SK-N-SH (cell line): Measurements from ENCODE around the gene SYTL4. TPM values are rescaled to one million over a fixed set of nuclear protein-coding genes. Genes with fewer than 3 reads are reported as not detected.

Source experiments
- CTCF ChIA-PET: fragments of 300-600, 350-600 bp; formaldehyde crosslinking; extraction: SDS; loops from one replicate; lab custom pipeline; 2021; lab: Yijun Ruan, JAX
- POLR2A ChIA-PET: fragments of 350-600 bp; sonication (Branson Sonifier 250); formaldehyde crosslinking; extraction: SDS; loops from one replicate; lab custom pipeline; 2020; ENCODE audit warnings: antibody characterized with exemption, inconsistent platforms; lab: Yijun Ruan, JAX
- DNase-seq: peaks from one replicate; pipeline ENCODE4 v3.0.0; 2012
- H2AFZ ChIP-seq: fragments of 200-600 bp; sonication (generic); 2 replicates; pipeline ENCODE4 v1.8.1; 2016; ENCODE audit warnings: antibody characterized with exemption, mild to moderate bottlenecking, low read depth
- H3F3A ChIP-seq: fragments of 200-600 bp; sonication (generic); replicated peaks from 2 replicates; pipeline ENCODE3; 2016; ENCODE audit warnings: antibody characterized with exemption, mild to moderate bottlenecking; ENCODE audit not compliant: insufficient read depth
- H3K27ac ChIP-seq, 2 experiments: fragments of 200-500 bp in 1 of 2; fragments of 200-600 bp in 1 of 2; sonication (Bioruptor generic) in 1 of 2; sonication (generic), shearing (Covaris generic) in 1 of 2; 2 replicates each; pipeline versions ENCODE4 v1.5.1 to v1.6.1; 2014 to 2016; ENCODE audit warnings: low read depth in 2 of 2, inconsistent platforms in 1 of 2, low read length in 1 of 2, mild to moderate bottlenecking in 1 of 2, mixed read lengths in 1 of 2
- H3K27me3 ChIP-seq: fragments of 200-600 bp; sonication (generic), shearing (Covaris generic); 2 replicates; pipeline ENCODE4 v1.6.1; 2016; ENCODE audit warnings: mixed run types; ENCODE audit not compliant: insufficient read depth
- H3K36me3 ChIP-seq, 2 experiments: fragments of 200-500 bp in 1 of 2; fragments of 200-600 bp in 1 of 2; sonication (Bioruptor generic) in 1 of 2; sonication (generic) in 1 of 2; replicated peaks in 1 of 2; 2 replicates each; pipeline versions ENCODE3 to v1.5.1; 2014 to 2016; ENCODE audit warnings: low read length in 1 of 2, mild to moderate bottlenecking in 1 of 2; ENCODE audit not compliant: insufficient read depth in 2 of 2, control insufficient read depth in 1 of 2
- H3K4me1 ChIP-seq, 2 experiments: fragments of 200-500 bp in 1 of 2; fragments of 200-600 bp in 1 of 2; sonication (Bioruptor generic) in 1 of 2; sonication (generic), shearing (Covaris generic) in 1 of 2; 2 replicates each; pipeline versions ENCODE4 v1.5.1 to v1.6.1; 2014 to 2016; ENCODE audit warnings: low read depth in 1 of 2, low read length in 1 of 2, mixed run types in 1 of 2; ENCODE audit not compliant: insufficient read depth in 2 of 2, control insufficient read depth in 1 of 2
- H3K4me2 ChIP-seq: fragments of 200-600 bp; sonication (generic), shearing (Covaris generic); 2 replicates; pipeline ENCODE4 v1.6.1; 2017; ENCODE audit warnings: mixed run types
- H3K4me3 ChIP-seq, 2 experiments: fragments of 200-500 bp in 1 of 2; fragments of 200-600 bp in 1 of 2; sonication (Bioruptor generic) in 1 of 2; sonication (generic), shearing (Covaris generic) in 1 of 2; 2 replicates each; pipeline versions ENCODE4 v1.5.1 to v1.8.1; 2014 to 2016; ENCODE audit warnings: low read depth in 2 of 2, inconsistent platforms in 1 of 2, low read length in 1 of 2, mild to moderate bottlenecking in 1 of 2, mixed read lengths in 1 of 2, moderate library complexity in 1 of 2
- H3K79me2 ChIP-seq: fragments of 200-600 bp; sonication (generic); 2 replicates; pipeline ENCODE4 v1.8.1; 2017; ENCODE audit warnings: mild to moderate bottlenecking; ENCODE audit not compliant: insufficient read depth
- H3K9ac ChIP-seq: fragments of 200-600 bp; sonication (generic); 2 replicates; pipeline ENCODE4 v1.6.1; 2017; ENCODE audit warnings: mixed run types
- H3K9me2 ChIP-seq: fragments of 200-600 bp; sonication (generic); 2 replicates; pipeline ENCODE4 v1.6.1; 2017; ENCODE audit warnings: mixed run types
- H3K9me3 ChIP-seq: fragments of 200-600 bp; sonication (generic); 2 replicates; pipeline ENCODE4 v1.6.1; 2017; ENCODE audit warnings: mixed run types, mild to moderate bottlenecking, moderate library complexity
- H4K20me1 ChIP-seq: fragments of 200-600 bp; sonication (generic); 2 replicates; pipeline ENCODE4 v1.6.1; 2017; ENCODE audit warnings: mild to moderate bottlenecking, mixed run types; ENCODE audit not compliant: insufficient read depth
- EZH2phosphoT487 ChIP-seq: fragments of 200-600 bp; sonication (generic); IDR thresholded peaks from 2 replicates; pipeline ENCODE4 v1.6.1; 2017; ENCODE audit warnings: low read depth, mixed run types, mild to moderate bottlenecking, antibody characterized with exemption, moderate library complexity, borderline replicate concordance
- FOSL2 ChIP-seq: IDR thresholded peaks from 2 replicates; pipeline ENCODE4 v1.4.0; 2012; ENCODE audit warnings: low read depth, mild to moderate bottlenecking, moderate library complexity, borderline replicate concordance
- GATA2 ChIP-seq: sonication (generic); formaldehyde crosslinking; IDR thresholded peaks from 2 replicates; pipeline ENCODE4 v1.5.0; 2020; ENCODE audit warnings: mild to moderate bottlenecking, missing genetic modification reagents
- MEF2A ChIP-seq: IDR thresholded peaks from 2 replicates; pipeline ENCODE4 v1.4.0; 2012; ENCODE audit warnings: low read depth, borderline replicate concordance
- MXI1 ChIP-seq: IDR thresholded peaks from 2 replicates; pipeline ENCODE4 v1.6.1; 2012; ENCODE audit warnings: mild to moderate bottlenecking, low read depth, low read length, improper control_type of control experiment
- NRF1 ChIP-seq: IDR thresholded peaks from 2 replicates; pipeline ENCODE4 v1.6.1; 2012; ENCODE audit warnings: low read depth, mild to moderate bottlenecking, low read length
- RAD21 ChIP-seq: IDR thresholded peaks from 2 replicates; pipeline ENCODE4 v1.6.1; 2012; ENCODE audit warnings: mild to moderate bottlenecking, low read length
- RFX5 ChIP-seq: IDR thresholded peaks from 2 replicates; pipeline ENCODE4 v1.6.1; 2012; ENCODE audit warnings: mild to moderate bottlenecking, improper control_type of control experiment, low read length
- SMC3 ChIP-seq: IDR thresholded peaks from 2 replicates; pipeline ENCODE4 v1.6.1; 2012; ENCODE audit warnings: low read depth, low read length, improper control_type of control experiment
- WGBS: methylation state at CpG from one replicate; pipeline ENCODE4 v1.1.6; 2017; ENCODE audit warnings: low lambda C conversion rate; 5-methylcytosine and 5-hydroxymethylcytosine counted together
- polyA plus RNA-seq, 3 experiments: library from polyadenylated mRNA; depleted of rRNA; stranded (reverse); fragments of >200 nt; gene quantifications; 2 replicates each; pipeline ENCODE4 v1.2.3, GENCODE V29; 2012
- TF ChIP-seq, protein P1 (sequence below): fragments of 200-600 bp; sonication (generic); IDR thresholded peaks from 2 replicates; pipeline ENCODE4 v1.6.1; 2017; ENCODE audit warnings: antibody characterized with exemption, mild to moderate bottlenecking, moderate library complexity

The SYTL4 gene
- polyA plus RNA-seq, 1 of the 3 experiments (the other 2 are of a cell fraction), result 2.3 TPM

DNA sequence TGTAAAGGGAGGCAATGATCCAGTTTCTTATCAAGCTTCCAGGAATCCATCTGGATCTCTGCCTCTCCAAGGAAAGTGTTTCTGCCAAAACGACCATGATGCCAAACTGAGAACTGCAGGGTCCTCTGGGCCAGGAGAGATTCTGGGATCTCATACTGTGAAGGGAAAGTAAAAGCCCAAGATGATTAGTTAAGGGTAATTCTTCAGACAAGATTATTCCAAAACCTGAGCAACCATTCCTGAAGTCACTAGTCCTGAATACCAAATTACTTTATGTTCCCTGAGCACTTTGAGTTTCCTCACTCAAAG is 46.0 kb downstream of the SYTL4 start:
- H3K4me1 ChIP-seq, result no peaks in the 10 kb centered on the region
- CTCF ChIA-PET, result interaction anchor here (0.6 to 9.7 kb wide), 21 partner anchors 10 to 176 kb away, joined by 3 to 211 read pairs (median 4); partner anchors contain the start of gene SYTL4

GRCh38 chrX:100685284-100685996 is 46.5 kb downstream of the SYTL4 start:
- ChIA-PET POLR2A (no interaction called here), CTCF (interaction anchor here (0.6 to 9.7 kb wide), 31 partner anchors 10 to 602 kb away, joined by 3 to 211 read pairs (median 3); partner anchors contain the start of gene SYTL4)
- Histone ChIP-seq H3K9ac (no peak overlapping the region), H3K36me3 (no peaks in the 10 kb centered on the region), H3K79me2 (no peaks in the 10 kb centered on the region), H3K27me3 (peaks cover 3% of the 10 kb centered on the region; the same call in 1 of the 2 replicates), H3K27ac (0 out of 4 replicates have a peak overlapping the region, but pooled peaks of 1 of the 2 experiments have one; percentile 14), H3K9me2 (no peaks in the 10 kb centered on the region), H3K9me3 (no peaks in the 10 kb centered on the region), H3K4me3 (no peak overlapping the region; a peak in 1 of 4 replicates), H3K4me1 (no peaks in the 10 kb centered on the region), H3K4me2 (no peak overlapping the region), H4K20me1 (no peaks in the 10 kb centered on the region), H3F3A (no peaks in the 10 kb centered on the region), H2AFZ (no peak overlapping the region)
- TF ChIP-seq, protein P1, sequence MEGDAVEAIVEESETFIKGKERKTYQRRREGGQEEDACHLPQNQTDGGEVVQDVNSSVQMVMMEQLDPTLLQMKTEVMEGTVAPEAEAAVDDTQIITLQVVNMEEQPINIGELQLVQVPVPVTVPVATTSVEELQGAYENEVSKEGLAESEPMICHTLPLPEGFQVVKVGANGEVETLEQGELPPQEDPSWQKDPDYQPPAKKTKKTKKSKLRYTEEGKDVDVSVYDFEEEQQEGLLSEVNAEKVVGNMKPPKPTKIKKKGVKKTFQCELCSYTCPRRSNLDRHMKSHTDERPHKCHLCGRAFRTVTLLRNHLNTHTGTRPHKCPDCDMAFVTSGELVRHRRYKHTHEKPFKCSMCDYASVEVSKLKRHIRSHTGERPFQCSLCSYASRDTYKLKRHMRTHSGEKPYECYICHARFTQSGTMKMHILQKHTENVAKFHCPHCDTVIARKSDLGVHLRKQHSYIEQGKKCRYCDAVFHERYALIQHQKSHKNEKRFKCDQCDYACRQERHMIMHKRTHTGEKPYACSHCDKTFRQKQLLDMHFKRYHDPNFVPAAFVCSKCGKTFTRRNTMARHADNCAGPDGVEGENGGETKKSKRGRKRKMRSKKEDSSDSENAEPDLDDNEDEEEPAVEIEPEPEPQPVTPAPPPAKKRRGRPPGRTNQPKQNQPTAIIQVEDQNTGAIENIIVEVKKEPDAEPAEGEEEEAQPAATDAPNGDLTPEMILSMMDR, result peak; percentile 91
- no peak for TF ChIP-seq NRF1
- TF ChIP-seq SMC3, result peak; percentile 93
- TF ChIP-seq RAD21, result peak; percentile 95
- TF ChIP-seq RFX5, result 0 out of 2 replicates have a peak, but pooled peaks have one; percentile 33
- no peak for TF ChIP-seq MEF2A
- 17% methylated on average over 5 of the region's 5 CpGs for WGBS
- peak; percentile 65 for DNase-seq

More for the DNA sequence above, 46.0 kb downstream of the SYTL4 start:
- Histone ChIP-seq H3K9me3 (no peaks in the 10 kb centered on the region), H3K9me2 (no peaks in the 10 kb centered on the region), H3K4me2 (no peak overlapping the region), H3K36me3 (no peaks in the 10 kb centered on the region), H3K27me3 (no peaks in the 10 kb centered on the region), H3K9ac (no peak overlapping the region), H3K79me2 (no peaks in the 10 kb centered on the region), H3K4me3 (no peak overlapping the region), H4K20me1 (no peaks in the 10 kb centered on the region), H3F3A (no peaks in the 10 kb centered on the region), H3K27ac (no peak overlapping the region), H2AFZ (no peak overlapping the region)
- WGBS, result 9% methylated on average over 1 of the region's 1 CpG
- POLR2A ChIA-PET, result no interaction called here
- TF ChIP-seq FOSL2 (no peak), EZH2phosphoT487 (no peak), GATA2 (CRISPR knock-in tag) (no peak), MEF2A (no peak), MXI1 (no peak)
- DNase-seq, result no peak
